ENCODE data around the gene MAP2K5. TPM values are rescaled to one million over a fixed set of nuclear protein-coding genes. Genes with fewer than 3 reads are reported as not detected.

Gene MAP2K5
- total and polyA plus RNA-seq, 9 of the 15 experiments (the other 6 are each of a cell fraction or from before 2014, with no cell fraction given): 0.41 to 16.5 (median 7.5) TPM

GRCh38 chr15:67843571-67844387 is 301.3 kb downstream of the MAP2K5 start (continued):
- TF ChIP-seq, protein P1, sequence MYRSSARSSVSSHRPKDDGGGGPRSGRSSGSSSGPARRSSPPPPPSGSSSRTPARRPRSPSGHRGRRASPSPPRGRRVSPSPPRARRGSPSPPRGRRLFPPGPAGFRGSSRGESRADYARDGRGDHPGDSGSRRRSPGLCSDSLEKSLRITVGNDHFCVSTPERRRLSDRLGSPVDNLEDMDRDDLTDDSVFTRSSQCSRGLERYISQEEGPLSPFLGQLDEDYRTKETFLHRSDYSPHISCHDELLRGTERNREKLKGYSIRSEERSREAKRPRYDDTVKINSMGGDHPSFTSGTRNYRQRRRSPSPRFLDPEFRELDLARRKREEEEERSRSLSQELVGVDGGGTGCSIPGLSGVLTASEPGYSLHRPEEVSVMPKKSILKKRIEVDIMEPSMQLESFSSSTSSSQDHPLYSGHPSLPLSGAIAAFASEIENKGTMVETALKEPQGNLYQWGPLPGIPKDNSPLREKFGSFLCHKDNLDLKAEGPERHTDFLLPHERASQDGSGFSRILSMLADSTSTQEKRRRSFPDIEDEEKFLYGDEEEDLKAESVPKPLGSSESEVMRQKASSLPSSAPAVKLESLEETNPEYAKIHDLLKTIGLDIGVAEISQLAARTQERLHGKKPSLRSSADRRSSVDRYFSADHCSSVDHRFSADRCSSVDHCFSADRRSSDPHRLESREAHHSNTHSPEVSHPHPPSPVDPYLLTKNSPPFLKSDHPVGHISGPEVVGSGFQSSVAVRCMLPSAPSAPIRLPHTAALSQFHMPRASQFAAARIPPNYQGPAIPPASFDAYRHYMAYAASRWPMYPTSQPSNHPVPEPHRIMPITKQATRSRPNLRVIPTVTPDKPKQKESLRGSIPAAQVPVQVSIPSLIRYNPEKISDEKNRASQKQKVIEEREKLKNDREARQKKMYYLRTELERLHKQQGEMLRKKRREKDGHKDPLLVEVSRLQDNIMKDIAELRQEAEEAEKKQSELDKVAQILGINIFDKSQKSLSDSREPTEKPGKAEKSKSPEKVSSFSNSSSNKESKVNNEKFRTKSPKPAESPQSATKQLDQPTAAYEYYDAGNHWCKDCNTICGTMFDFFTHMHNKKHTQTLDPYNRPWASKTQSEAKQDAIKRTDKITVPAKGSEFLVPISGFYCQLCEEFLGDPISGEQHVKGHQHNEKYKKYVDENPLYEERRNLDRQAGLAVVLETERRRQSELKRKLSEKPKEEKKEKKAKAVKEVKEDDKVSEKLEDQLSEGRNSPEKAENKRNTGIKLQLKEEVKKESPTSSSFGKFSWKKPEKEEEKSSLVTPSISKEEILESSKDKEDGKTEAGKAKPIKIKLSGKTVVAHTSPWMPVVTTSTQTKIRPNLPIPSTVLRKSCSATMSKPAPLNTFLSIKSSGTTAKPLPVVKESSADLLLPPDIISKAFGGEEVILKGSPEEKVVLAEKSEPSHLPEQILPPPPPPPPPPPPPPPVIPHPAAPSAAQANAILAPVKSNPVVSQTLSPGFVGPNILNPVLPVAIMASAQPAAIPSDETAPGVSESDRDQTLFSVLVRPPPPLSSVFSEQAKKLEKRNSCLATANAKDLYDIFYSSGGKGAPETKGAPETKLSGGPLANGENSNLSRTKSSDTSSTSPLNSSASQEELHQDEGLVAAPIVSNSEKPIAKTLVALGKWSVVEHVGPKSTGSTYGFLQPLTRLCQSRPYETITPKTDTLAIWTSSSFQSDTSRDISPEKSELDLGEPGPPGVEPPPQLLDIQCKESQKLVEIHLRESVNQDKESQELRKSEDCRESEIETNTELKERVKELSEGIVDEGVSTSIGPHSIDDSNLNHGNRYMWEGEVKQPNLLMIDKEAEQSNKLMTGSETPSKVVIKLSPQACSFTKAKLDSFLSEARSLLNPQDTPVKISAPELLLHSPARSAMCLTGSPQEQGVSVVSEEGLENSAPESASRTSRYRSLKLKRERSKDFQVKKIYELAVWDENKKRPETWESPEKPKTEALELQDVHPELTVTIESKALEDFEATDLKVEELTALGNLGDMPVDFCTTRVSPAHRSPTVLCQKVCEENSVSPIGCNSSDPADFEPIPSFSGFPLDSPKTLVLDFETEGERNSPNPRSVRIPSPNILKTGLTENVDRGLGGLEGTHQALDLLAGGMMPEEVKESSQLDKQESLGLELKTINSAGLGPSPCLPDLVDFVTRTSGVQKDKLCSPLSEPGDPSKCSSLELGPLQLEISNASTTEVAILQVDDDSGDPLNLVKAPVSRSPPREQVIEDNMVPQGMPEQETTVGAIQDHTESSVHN (IDR thresholded peaks at IDR 0.05; ENCODE audit: borderline replicate concordance in 1 of 2, low read depth in 1 of 2): no peak
- TF ChIP-seq ZNF668 (CRISPR knock-in tag; IDR thresholded peaks at IDR 0.05) (no peak), NR2C2 (CRISPR knock-in tag; IDR thresholded peaks at IDR 0.05) (no peak), NR2C2 (tag; IDR thresholded peaks at IDR 0.05) (0 out of 2 replicates have a peak, but pooled peaks have one; percentile 30), SUPT5H (IDR thresholded peaks at IDR 0.05) (no peak), TCF7L2 (IDR thresholded peaks at IDR 0.05; ENCODE audit: low read depth, low read length) (no peak), ZKSCAN3 (CRISPR knock-in tag; IDR thresholded peaks at IDR 0.05) (no peak), NRF1 (conservative IDR thresholded peaks at IDR 0.05 in 1 of 2, IDR thresholded peaks at IDR 0.05 in 1 of 2) (peak; percentile 11 to 24; a peak in 3 of 4 replicates), PML (IDR thresholded peaks at IDR 0.05; ENCODE audit: low read length) (no peak), KAT7 (CRISPR knock-in tag; IDR thresholded peaks at IDR 0.05; ENCODE audit: borderline replicate concordance) (no peak), ZBTB9 (CRISPR knock-in tag; IDR thresholded peaks at IDR 0.05) (no peak), BRD9 (IDR thresholded peaks at IDR 0.05; ENCODE audit: low read depth, partially characterized antibody) (no peak), CHD2 (IDR thresholded peaks at IDR 0.05; ENCODE audit: low read depth, low read length) (no peak), ZC3H11A (IDR thresholded peaks at IDR 0.05; ENCODE audit: low read depth, low read length) (no peak), HMG20A (CRISPR knock-in tag; conservative IDR thresholded peaks at IDR 0.05) (no peak), ARID1B (IDR thresholded peaks at IDR 0.05) (0 out of 2 replicates have a peak, but pooled peaks have one; percentile 12)
- TF ChIP-seq, protein P2, sequence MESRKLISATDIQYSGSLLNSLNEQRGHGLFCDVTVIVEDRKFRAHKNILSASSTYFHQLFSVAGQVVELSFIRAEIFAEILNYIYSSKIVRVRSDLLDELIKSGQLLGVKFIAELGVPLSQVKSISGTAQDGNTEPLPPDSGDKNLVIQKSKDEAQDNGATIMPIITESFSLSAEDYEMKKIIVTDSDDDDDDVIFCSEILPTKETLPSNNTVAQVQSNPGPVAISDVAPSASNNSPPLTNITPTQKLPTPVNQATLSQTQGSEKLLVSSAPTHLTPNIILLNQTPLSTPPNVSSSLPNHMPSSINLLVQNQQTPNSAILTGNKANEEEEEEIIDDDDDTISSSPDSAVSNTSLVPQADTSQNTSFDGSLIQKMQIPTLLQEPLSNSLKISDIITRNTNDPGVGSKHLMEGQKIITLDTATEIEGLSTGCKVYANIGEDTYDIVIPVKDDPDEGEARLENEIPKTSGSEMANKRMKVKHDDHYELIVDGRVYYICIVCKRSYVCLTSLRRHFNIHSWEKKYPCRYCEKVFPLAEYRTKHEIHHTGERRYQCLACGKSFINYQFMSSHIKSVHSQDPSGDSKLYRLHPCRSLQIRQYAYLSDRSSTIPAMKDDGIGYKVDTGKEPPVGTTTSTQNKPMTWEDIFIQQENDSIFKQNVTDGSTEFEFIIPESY (CRISPR knock-in tag; IDR thresholded peaks at IDR 0.05): no peak
